Stimulated activated CD4-positive, alpha-beta T cell treated with anti-CD3 and anti-CD28 coated beads, Interleukin-15, amount 100 ng/mL, for 1 hour (primary cell): ENCODE measurements around the gene STK39.

Experiments
- DNase-seq, 2 donors: peaks; one replicate each; pipeline ENCODE4 v3.0.0-alpha.2; 2020; ENCODE audit warnings: low read depth in 1 of 2, low spot score in 1 of 2

The STK39 gene

GRCh38 chr2:168210216-168210894, 37.0 kb downstream of the STK39 start:
- DNase-seq = no peak

- no peak for DNase-seq
These were observed 38.7 kb downstream of the STK39 start for GRCh38 chr2:168208652-168209051.

- DNase-seq = no peak
These were observed 39.5 kb downstream of the STK39 start for GRCh38 chr2:168207851-168208250.

GRCh38 chr2:168203762-168204693, 43.4 kb downstream of the STK39 start:
- no peak for DNase-seq

- no peak for DNase-seq
These were observed 45.7 kb downstream of the STK39 start for GRCh38 chr2:168201584-168202116.

- no peak for DNase-seq
These were observed 46.3 kb downstream of the STK39 start for GRCh38 chr2:168200930-168201583.

- DNase-seq = no peak
These were observed 48.8 kb downstream of the STK39 start for GRCh38 chr2:168198476-168199207.

- no peak for DNase-seq
These were observed 50.6 kb downstream of the STK39 start for GRCh38 chr2:168196764-168197180.

- DNase-seq = no peak
These were observed 52.4 kb downstream of the STK39 start for GRCh38 chr2:168194784-168195522.

GRCh38 chr2:168192839-168193616, 54.4 kb downstream of the STK39 start:
- no peak for DNase-seq

GRCh38 chr2:168191955-168192785, 55.2 kb downstream of the STK39 start:
- DNase-seq = no peak

- DNase-seq = no peak
These were observed 56.6 kb downstream of the STK39 start for GRCh38 chr2:168190590-168191336.

- no peak for DNase-seq
These were observed 57.4 kb downstream of the STK39 start for GRCh38 chr2:168189835-168190569.

GRCh38 chr2:168188002-168188401, 59.4 kb downstream of the STK39 start:
- no peak for DNase-seq

GRCh38 chr2:168186452-168186851, 60.9 kb downstream of the STK39 start:
- no peak for DNase-seq

GRCh38 chr2:168185583-168186274, 61.7 kb downstream of the STK39 start:
- no peak for DNase-seq
